HEK293 (cell line): Measurements from ENCODE around the gene FUCA2.
A peak's percentile ranks its signal among the peaks of the same experiment; 100 is the strongest.

ENCODE experiments used
- CTCF ChIA-PET: fragments of 350-600 bp; formaldehyde crosslinking; extraction: SDS; loops from one replicate; lab custom pipeline; 2021; ENCODE audit warnings: antibody characterized with exemption; lab: Yijun Ruan, JAX
- POLR2A ChIA-PET: fragments of 300-600 bp; formaldehyde crosslinking; extraction: SDS; loops from one replicate; lab custom pipeline; 2020; ENCODE audit warnings: antibody characterized with exemption, inconsistent platforms; lab: Yijun Ruan, JAX
- H3K27ac ChIP-seq: fragments of 200-500 bp; sonication (Bioruptor generic); 2 replicates; pipeline ENCODE4 v1.5.1; 2014; ENCODE audit warnings: low read depth, low read length, control low read depth, inconsistent platforms; ENCODE audit errors: extremely low read depth
- H3K36me3 ChIP-seq, 2 experiments: fragments of 200-500 bp in 1 of 2; sonication (Bioruptor generic) in 1 of 2; 1 replicate in 1 of 2; 2 replicates in 1 of 2; pipeline ENCODE4 v1.5.1; 2014 to 2017; ENCODE audit warnings: inconsistent platforms in 2 of 2, low read length in 2 of 2; ENCODE audit not compliant: control insufficient read depth in 2 of 2, insufficient read depth in 1 of 2
- H3K4me1 ChIP-seq: fragments of 200-500 bp; sonication (Bioruptor generic); 2 replicates; pipeline ENCODE4 v1.5.1; 2014; ENCODE audit warnings: mild to moderate bottlenecking, low read length, inconsistent platforms; ENCODE audit not compliant: control insufficient read depth, insufficient read depth
- H3K4me3 ChIP-seq: 2 replicates; pipeline ENCODE4 v1.5.1; 2011; ENCODE audit warnings: low read depth, mild to moderate bottlenecking, control low read depth, low read length, moderate library complexity
- H3K9me3 ChIP-seq: fragments of 200-500 bp; sonication (Bioruptor generic); 2 replicates; pipeline ENCODE4 v1.5.1; 2014; ENCODE audit warnings: low read depth, low read length, inconsistent platforms; ENCODE audit not compliant: control insufficient read depth, insufficient read depth
- EGR2 ChIP-seq: fragments of 450-650 bp; formaldehyde crosslinking; IDR thresholded peaks from 2 replicates; pipeline ENCODE4 v1.5.1; 2016; ENCODE audit warnings: low read depth, missing biosample characterization, missing genetic modification characterization
- ELK4 ChIP-seq: IDR thresholded peaks from 2 replicates; pipeline ENCODE4 v1.6.1; 2011; ENCODE audit warnings: mild to moderate bottlenecking, low read depth, low read length, borderline replicate concordance
- HOXD13 ChIP-seq: sonication (generic); formaldehyde crosslinking; IDR thresholded peaks from 2 replicates; pipeline ENCODE4 v1.8.0; 2022; ENCODE audit warnings: missing genetic modification reagents, borderline replicate concordance
- INSM2 ChIP-seq: fragments of 450-650 bp; formaldehyde crosslinking; IDR thresholded peaks from 2 replicates; pipeline ENCODE4 v1.5.1; 2016; ENCODE audit warnings: missing biosample characterization, missing genetic modification characterization
- MYNN ChIP-seq: fragments of 450-650 bp; formaldehyde crosslinking; IDR thresholded peaks from 2 replicates; pipeline ENCODE4 v1.5.1; 2016; ENCODE audit warnings: missing biosample characterization, missing genetic modification characterization, borderline replicate concordance
- SCRT2 ChIP-seq: fragments of 450-650 bp; formaldehyde crosslinking; IDR thresholded peaks from 2 replicates; pipeline ENCODE4 v1.5.1; 2016; ENCODE audit warnings: missing biosample characterization, missing genetic modification characterization
- ZFP37 ChIP-seq: fragments of 450-650 bp; formaldehyde crosslinking; IDR thresholded peaks from 2 replicates; pipeline ENCODE4 v1.5.1; 2016; ENCODE audit warnings: missing biosample characterization, missing genetic modification characterization
- ZNF184 ChIP-seq: fragments of 450-650 bp; IDR thresholded peaks from 2 replicates; pipeline ENCODE4 v1.5.1; 2018; ENCODE audit warnings: missing biosample characterization, mild to moderate bottlenecking, missing genetic modification characterization
- ZNF24 ChIP-seq: fragments of 450-650 bp; formaldehyde crosslinking; IDR thresholded peaks from 2 replicates; pipeline ENCODE4 v1.5.1; 2016; ENCODE audit warnings: missing biosample characterization, missing genetic modification characterization
- ZNF366 ChIP-seq: fragments of 450-650 bp; formaldehyde crosslinking; conservative IDR thresholded peaks from 2 replicates; pipeline ENCODE4 v1.5.1; 2016; ENCODE audit warnings: missing biosample characterization, missing genetic modification characterization
- ZNF404 ChIP-seq: fragments of 450-650 bp; formaldehyde crosslinking; IDR thresholded peaks from 2 replicates; pipeline ENCODE4 v1.5.1; 2017; ENCODE audit warnings: missing biosample characterization, missing genetic modification characterization
- ZNF513 ChIP-seq: fragments of 450-650 bp; IDR thresholded peaks from 2 replicates; pipeline ENCODE4 v1.5.1; 2018; ENCODE audit warnings: missing biosample characterization, missing genetic modification characterization
- ZNF707 ChIP-seq: fragments of 450-650 bp; formaldehyde crosslinking; IDR thresholded peaks from 2 replicates; pipeline ENCODE4 v1.5.1; 2016; ENCODE audit warnings: missing biosample characterization, missing genetic modification characterization
- ZNF747 ChIP-seq: fragments of 450-650 bp; formaldehyde crosslinking; IDR thresholded peaks from 2 replicates; pipeline ENCODE4 v1.5.1; 2016; ENCODE audit warnings: missing biosample characterization, missing genetic modification characterization
- ZNF791 ChIP-seq: fragments of 450-650 bp; formaldehyde crosslinking; IDR thresholded peaks from 2 replicates; pipeline ENCODE4 v1.5.1; 2016; ENCODE audit warnings: missing biosample characterization, missing genetic modification characterization
- ZNF830 ChIP-seq: fragments of 450-650 bp; IDR thresholded peaks from 2 replicates; pipeline ENCODE4 v1.5.0; 2018; ENCODE audit warnings: missing biosample characterization, missing genetic modification characterization, low read depth, mild to moderate bottlenecking, moderate library complexity
- TF ChIP-seq, protein P1 (sequence below): fragments of 450-650 bp; IDR thresholded peaks from 2 replicates; pipeline ENCODE4 v1.5.1; 2018; ENCODE audit warnings: missing biosample characterization, mild to moderate bottlenecking, missing genetic modification characterization
- TF ChIP-seq, protein P2 (sequence below): fragments of 450-650 bp; formaldehyde crosslinking; IDR thresholded peaks from 2 replicates; pipeline ENCODE4 v1.5.1; 2016; ENCODE audit warnings: missing biosample characterization, missing genetic modification characterization
- TF ChIP-seq, protein P3 (sequence below): fragments of 450-650 bp; formaldehyde crosslinking; IDR thresholded peaks from 2 replicates; pipeline ENCODE4 v1.5.1; 2016; ENCODE audit warnings: missing biosample characterization, missing genetic modification characterization
- TF ChIP-seq, protein P4 (sequence below): fragments of 450-650 bp; formaldehyde crosslinking; IDR thresholded peaks from 2 replicates; pipeline ENCODE4 v1.5.1; 2016; ENCODE audit warnings: missing biosample characterization, missing genetic modification characterization
- TF ChIP-seq, protein P5 (sequence below): fragments of 450-650 bp; formaldehyde crosslinking; IDR thresholded peaks from 2 replicates; pipeline ENCODE4 v1.5.1; 2017; ENCODE audit warnings: missing biosample characterization, missing genetic modification characterization

FUCA2 gene

GRCh38 chr6:143559051-143559660 lies 47.6 kb upstream of the FUCA2 start (continued):
- TF ChIP-seq ZNF513 (no peak), ZNF366 (no peak), ZNF747 (no peak), HOXD13 (CRISPR knock-in tag) (no peak), ZNF404 (tag by site-specific recombination) (no peak)

DNA sequence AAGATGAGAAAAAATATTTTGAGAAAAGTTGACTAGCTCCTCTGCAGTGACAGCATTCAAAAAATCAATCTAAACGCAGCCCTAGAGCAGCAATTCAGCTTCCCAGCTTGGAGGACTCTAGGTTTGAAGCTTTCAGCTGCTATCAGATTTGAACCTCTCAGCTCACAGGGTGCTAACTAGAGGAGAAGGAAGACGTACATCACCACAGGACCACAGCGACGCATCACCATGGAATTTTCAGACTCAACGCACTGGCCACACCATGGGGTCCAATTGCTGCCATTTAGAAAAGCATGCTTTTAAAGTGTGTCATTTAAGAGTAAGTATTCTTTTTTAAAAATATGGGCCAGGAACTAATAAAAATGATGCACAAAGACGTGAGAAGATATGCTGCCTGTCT lies 45.0 kb upstream of the FUCA2 start:
- no peak overlapping the region for H3K4me3 ChIP-seq
- ChIA-PET CTCF (interaction anchor here (0.6 to 0.9 kb wide), 2 partner anchors 18 to 62 kb away, joined by 3 read pairs; no protein-coding TSS in a partner anchor), POLR2A (no interaction called here)
- H3K36me3 ChIP-seq: no peaks in the 10 kb centered on the region
- peaks cover 10% of the 10 kb centered on the region for H3K4me1 ChIP-seq
- no peaks in the 10 kb centered on the region for H3K9me3 ChIP-seq
- TF ChIP-seq, protein P1, sequence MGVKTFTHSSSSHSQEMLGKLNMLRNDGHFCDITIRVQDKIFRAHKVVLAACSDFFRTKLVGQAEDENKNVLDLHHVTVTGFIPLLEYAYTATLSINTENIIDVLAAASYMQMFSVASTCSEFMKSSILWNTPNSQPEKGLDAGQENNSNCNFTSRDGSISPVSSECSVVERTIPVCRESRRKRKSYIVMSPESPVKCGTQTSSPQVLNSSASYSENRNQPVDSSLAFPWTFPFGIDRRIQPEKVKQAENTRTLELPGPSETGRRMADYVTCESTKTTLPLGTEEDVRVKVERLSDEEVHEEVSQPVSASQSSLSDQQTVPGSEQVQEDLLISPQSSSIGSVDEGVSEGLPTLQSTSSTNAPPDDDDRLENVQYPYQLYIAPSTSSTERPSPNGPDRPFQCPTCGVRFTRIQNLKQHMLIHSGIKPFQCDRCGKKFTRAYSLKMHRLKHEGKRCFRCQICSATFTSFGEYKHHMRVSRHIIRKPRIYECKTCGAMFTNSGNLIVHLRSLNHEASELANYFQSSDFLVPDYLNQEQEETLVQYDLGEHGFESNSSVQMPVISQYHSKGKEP (tag by site-specific recombination): no peak
- TF ChIP-seq, protein P2, sequence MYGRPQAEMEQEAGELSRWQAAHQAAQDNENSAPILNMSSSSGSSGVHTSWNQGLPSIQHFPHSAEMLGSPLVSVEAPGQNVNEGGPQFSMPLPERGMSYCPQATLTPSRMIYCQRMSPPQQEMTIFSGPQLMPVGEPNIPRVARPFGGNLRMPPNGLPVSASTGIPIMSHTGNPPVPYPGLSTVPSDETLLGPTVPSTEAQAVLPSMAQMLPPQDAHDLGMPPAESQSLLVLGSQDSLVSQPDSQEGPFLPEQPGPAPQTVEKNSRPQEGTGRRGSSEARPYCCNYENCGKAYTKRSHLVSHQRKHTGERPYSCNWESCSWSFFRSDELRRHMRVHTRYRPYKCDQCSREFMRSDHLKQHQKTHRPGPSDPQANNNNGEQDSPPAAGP (tag by site-specific recombination): no peak
- TF ChIP-seq ZNF24 (tag by site-specific recombination) (no peak), ZNF707 (no peak), ZFP37 (tag by site-specific recombination) (no peak), MYNN (peak; percentile 55; the same call in 1 of the 2 replicates)
- no peak overlapping the region for H3K27ac ChIP-seq

GRCh38 chr6:143555582-143555981 lies 44.1 kb upstream of the FUCA2 start:
- Histone ChIP-seq H3K4me3 (no peak overlapping the region), H3K9me3 (no peaks in the 10 kb centered on the region), H3K36me3 (no peaks in the 10 kb centered on the region), H3K4me1 (peaks cover 10% of the 10 kb centered on the region), H3K27ac (no peak overlapping the region)
- ChIA-PET POLR2A (no interaction called here), CTCF (interaction anchor here (0.5 to 2.2 kb wide), 5 partner anchors 20 to 1080 kb away, joined by 3 to 9 read pairs (median 4); no protein-coding TSS in a partner anchor)
- TF ChIP-seq ZNF184 (tag by site-specific recombination) (no peak), ZNF791 (tag by site-specific recombination) (no peak), SCRT2 (tag by site-specific recombination) (no peak), ELK4 (no peak), ZNF830 (tag by site-specific recombination) (no peak), EGR2 (tag by site-specific recombination) (peak; percentile 84), INSM2 (tag by site-specific recombination) (no peak)
- TF ChIP-seq, protein P3, sequence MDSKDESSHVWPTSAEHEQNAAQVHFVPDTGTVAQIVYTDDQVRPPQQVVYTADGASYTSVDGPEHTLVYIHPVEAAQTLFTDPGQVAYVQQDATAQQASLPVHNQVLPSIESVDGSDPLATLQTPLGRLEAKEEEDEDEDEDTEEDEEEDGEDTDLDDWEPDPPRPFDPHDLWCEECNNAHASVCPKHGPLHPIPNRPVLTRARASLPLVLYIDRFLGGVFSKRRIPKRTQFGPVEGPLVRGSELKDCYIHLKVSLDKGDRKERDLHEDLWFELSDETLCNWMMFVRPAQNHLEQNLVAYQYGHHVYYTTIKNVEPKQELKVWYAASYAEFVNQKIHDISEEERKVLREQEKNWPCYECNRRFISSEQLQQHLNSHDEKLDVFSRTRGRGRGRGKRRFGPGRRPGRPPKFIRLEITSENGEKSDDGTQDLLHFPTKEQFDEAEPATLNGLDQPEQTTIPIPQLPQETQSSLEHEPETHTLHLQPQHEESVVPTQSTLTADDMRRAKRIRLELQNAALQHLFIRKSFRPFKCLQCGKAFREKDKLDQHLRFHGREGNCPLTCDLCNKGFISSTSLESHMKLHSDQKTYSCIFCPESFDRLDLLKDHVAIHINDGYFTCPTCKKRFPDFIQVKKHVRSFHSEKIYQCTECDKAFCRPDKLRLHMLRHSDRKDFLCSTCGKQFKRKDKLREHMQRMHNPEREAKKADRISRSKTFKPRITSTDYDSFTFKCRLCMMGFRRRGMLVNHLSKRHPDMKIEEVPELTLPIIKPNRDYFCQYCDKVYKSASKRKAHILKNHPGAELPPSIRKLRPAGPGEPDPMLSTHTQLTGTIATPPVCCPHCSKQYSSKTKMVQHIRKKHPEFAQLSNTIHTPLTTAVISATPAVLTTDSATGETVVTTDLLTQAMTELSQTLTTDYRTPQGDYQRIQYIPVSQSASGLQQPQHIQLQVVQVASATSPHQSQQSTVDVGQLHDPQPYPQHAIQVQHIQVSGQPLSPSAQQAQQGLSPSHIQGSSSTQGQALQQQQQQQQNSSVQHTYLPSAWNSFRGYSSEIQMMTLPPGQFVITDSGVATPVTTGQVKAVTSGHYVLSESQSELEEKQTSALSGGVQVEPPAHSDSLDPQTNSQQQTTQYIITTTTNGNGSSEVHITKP (tag by site-specific recombination): no peak
- TF ChIP-seq, protein P4, sequence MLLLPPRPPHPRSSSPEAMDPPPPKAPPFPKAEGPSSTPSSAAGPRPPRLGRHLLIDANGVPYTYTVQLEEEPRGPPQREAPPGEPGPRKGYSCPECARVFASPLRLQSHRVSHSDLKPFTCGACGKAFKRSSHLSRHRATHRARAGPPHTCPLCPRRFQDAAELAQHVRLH (tag by site-specific recombination): no peak
- TF ChIP-seq, protein P5, sequence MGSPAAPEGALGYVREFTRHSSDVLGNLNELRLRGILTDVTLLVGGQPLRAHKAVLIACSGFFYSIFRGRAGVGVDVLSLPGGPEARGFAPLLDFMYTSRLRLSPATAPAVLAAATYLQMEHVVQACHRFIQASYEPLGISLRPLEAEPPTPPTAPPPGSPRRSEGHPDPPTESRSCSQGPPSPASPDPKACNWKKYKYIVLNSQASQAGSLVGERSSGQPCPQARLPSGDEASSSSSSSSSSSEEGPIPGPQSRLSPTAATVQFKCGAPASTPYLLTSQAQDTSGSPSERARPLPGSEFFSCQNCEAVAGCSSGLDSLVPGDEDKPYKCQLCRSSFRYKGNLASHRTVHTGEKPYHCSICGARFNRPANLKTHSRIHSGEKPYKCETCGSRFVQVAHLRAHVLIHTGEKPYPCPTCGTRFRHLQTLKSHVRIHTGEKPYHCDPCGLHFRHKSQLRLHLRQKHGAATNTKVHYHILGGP (tag by site-specific recombination): no peak
